HepG2 (cell line): Measurements from ENCODE around the gene PLEKHB2. TPM values are rescaled to one million over a fixed set of nuclear protein-coding genes. Genes with fewer than 3 reads are reported as not detected.
A peak's percentile ranks its signal among the peaks of the same experiment; 100 is the strongest.

Experiments
- ATF7 ChIP-seq, 2 experiments: fragments of 450-650 bp in 1 of 2; sonication (generic) in 1 of 2; formaldehyde crosslinking in 1 of 2; IDR thresholded peaks; 2 replicates each; pipeline versions ENCODE4 v1.4.0 to v1.6.1; 2016 to 2020; ENCODE audit warnings: antibody characterized with exemption in 1 of 2, mild to moderate bottlenecking in 1 of 2, missing genetic modification reagents in 1 of 2
- BORCS8-MEF2B ChIP-seq: sonication (generic); formaldehyde crosslinking; IDR thresholded peaks from 2 replicates; pipeline ENCODE4 v1.8.0; 2022; ENCODE audit warnings: mild to moderate bottlenecking, missing genetic modification reagents
- HDAC1 ChIP-seq: sonication (generic); formaldehyde crosslinking; IDR thresholded peaks from 2 replicates; pipeline ENCODE4 v1.5.1; 2020; ENCODE audit warnings: mild to moderate bottlenecking, missing genetic modification reagents
- KLF11 ChIP-seq: IDR thresholded peaks from 2 replicates; pipeline ENCODE4 v1.6.1; 2016; ENCODE audit warnings: missing compliant biosample characterization
- KLF13 ChIP-seq: sonication (generic); formaldehyde crosslinking; IDR thresholded peaks from 2 replicates; pipeline ENCODE4 v1.4.0; 2020; ENCODE audit warnings: mild to moderate bottlenecking, missing genetic modification reagents
- NCOA2 ChIP-seq: sonication (generic); formaldehyde crosslinking; IDR thresholded peaks from 2 replicates; pipeline ENCODE4 v1.8.0; 2022; ENCODE audit warnings: inconsistent platforms
- RBM39 ChIP-seq: fragments of 200-400 bp; formaldehyde crosslinking; IDR thresholded peaks from one replicate; pipeline ENCODE4 v1.6.1; 2018; ENCODE audit warnings: antibody characterized with exemption, mild to moderate bottlenecking, low read depth, low read length; ENCODE audit not compliant: poor library complexity, severe bottlenecking
- RXRA ChIP-seq: sonication (generic); formaldehyde crosslinking; IDR thresholded peaks from 2 replicates; pipeline ENCODE4 v1.5.1; 2020; ENCODE audit warnings: missing genetic modification reagents
- SIX1 ChIP-seq: sonication (generic); formaldehyde crosslinking; IDR thresholded peaks from 2 replicates; pipeline ENCODE4 v1.4.0; 2020; ENCODE audit warnings: missing genetic modification reagents, borderline replicate concordance
- TEAD2 ChIP-seq: sonication (generic); formaldehyde crosslinking; IDR thresholded peaks from 2 replicates; pipeline ENCODE4 v1.9.0; 2021; ENCODE audit warnings: missing genetic modification reagents
- YY1 ChIP-seq: IDR thresholded peaks from 2 replicates; pipeline ENCODE4 v1.6.1; 2011; ENCODE audit warnings: low read length, low read depth, moderate library complexity, mild to moderate bottlenecking; ENCODE audit not compliant: insufficient read depth, insufficient replicate concordance
- ZFP62 ChIP-seq: sonication (generic); formaldehyde crosslinking; IDR thresholded peaks from 2 replicates; pipeline ENCODE4 v1.4.0; 2020; ENCODE audit warnings: missing genetic modification reagents
- ZNF354B ChIP-seq: sonication (generic); formaldehyde crosslinking; IDR thresholded peaks from 2 replicates; pipeline ENCODE4 v1.8.0; 2022; ENCODE audit warnings: mild to moderate bottlenecking, missing genetic modification reagents
- ZNF782 ChIP-seq: sonication (generic); formaldehyde crosslinking; IDR thresholded peaks from 2 replicates; pipeline ENCODE4 v1.4.0; 2020; ENCODE audit warnings: missing genetic modification reagents, mild to moderate bottlenecking, borderline replicate concordance
- polyA plus RNA-seq, 8 experiments: library from polyadenylated mRNA; depleted of rRNA in 3 of 8; stranded (reverse) in 7 of 8; unstranded in 1 of 8; fragments of >200 nt; fragmentation: Illumina TruSeq in 4 of 8; extraction: Trizol in 4 of 8; gene quantifications; 2 replicates each; pipeline versions ENCODE4 v1.2.1 to v1.2.3, GENCODE V29; 2011 to 2016; ENCODE audit warnings: low read depth in 4 of 8, missing spikeins in 1 of 8, mixed read lengths in 1 of 8; ENCODE audit not compliant: insufficient read depth in 1 of 8
- total RNA-seq, 5 experiments: library from RNA; depleted of rRNA; stranded (reverse); fragments of >200 nt; fragmentation: Illumina TruSeq; extraction: Trizol; gene quantifications; 2 replicates each; pipeline ENCODE4 v1.2.3, GENCODE V29; 2016; ENCODE audit warnings: low read depth in 1 of 5
- TF ChIP-seq, protein P1 (sequence below): sonication (generic); formaldehyde crosslinking; IDR thresholded peaks from 2 replicates; pipeline ENCODE4 v1.4.0; 2020; ENCODE audit warnings: missing genetic modification reagents
- TF ChIP-seq, protein P2 (sequence below): sonication (generic); formaldehyde crosslinking; IDR thresholded peaks from 2 replicates; pipeline ENCODE4 v1.9.0; 2022; ENCODE audit warnings: low read depth, missing genetic modification reagents
- TF ChIP-seq, protein P3 (sequence below): sonication (generic); formaldehyde crosslinking; conservative IDR thresholded peaks from 2 replicates; pipeline ENCODE4 v1.5.0; 2020; ENCODE audit warnings: missing genetic modification reagents
- TF ChIP-seq, protein P4 (sequence below): sonication (generic); formaldehyde crosslinking; IDR thresholded peaks from 2 replicates; pipeline ENCODE4 v1.5.1; 2020; ENCODE audit warnings: missing genetic modification reagents, mild to moderate bottlenecking, borderline replicate concordance

PLEKHB2 gene
- total and polyA plus RNA-seq, 2 of the 13 experiments (the other 11 are each of a cell fraction or from before 2014, with no cell fraction given), result 73.0 to 78.9 TPM

DNA sequence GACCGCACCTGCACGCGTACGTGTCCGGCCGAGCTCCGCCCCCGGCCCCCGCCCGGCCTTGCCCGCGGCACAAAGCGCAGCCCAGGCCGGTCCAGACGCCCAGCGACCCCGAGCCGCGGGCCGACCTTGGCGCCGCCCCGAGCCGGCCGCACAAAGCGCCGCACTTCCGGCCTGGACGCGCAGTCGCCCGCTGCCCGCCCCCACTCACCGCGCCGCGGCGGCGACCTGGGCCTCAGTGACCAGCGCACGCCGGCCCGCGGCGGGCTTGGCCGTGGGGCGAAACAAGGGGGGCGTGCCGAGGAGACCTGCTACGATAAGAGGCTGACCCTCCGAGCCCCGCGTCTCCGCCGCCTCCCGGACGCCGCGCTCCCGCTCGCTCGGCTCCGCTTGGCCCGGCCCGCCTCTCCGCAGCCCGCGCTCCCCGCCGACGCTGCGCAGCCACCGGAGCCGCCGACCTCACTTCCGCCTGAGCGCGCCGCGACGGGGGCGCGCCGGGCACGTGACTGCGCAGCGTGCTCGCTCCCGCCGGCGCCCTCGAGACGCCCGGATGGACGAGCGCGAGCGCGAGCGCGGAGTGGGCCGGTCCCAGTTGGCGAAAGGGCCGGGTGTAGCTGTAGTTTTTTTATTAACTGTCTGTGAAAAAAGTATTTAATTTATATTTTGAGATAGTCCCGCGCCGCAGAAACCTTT is 12.0 kb upstream of the PLEKHB2 start, which contains the start of gene FAM168B (continued):
- TF ChIP-seq, protein P1, sequence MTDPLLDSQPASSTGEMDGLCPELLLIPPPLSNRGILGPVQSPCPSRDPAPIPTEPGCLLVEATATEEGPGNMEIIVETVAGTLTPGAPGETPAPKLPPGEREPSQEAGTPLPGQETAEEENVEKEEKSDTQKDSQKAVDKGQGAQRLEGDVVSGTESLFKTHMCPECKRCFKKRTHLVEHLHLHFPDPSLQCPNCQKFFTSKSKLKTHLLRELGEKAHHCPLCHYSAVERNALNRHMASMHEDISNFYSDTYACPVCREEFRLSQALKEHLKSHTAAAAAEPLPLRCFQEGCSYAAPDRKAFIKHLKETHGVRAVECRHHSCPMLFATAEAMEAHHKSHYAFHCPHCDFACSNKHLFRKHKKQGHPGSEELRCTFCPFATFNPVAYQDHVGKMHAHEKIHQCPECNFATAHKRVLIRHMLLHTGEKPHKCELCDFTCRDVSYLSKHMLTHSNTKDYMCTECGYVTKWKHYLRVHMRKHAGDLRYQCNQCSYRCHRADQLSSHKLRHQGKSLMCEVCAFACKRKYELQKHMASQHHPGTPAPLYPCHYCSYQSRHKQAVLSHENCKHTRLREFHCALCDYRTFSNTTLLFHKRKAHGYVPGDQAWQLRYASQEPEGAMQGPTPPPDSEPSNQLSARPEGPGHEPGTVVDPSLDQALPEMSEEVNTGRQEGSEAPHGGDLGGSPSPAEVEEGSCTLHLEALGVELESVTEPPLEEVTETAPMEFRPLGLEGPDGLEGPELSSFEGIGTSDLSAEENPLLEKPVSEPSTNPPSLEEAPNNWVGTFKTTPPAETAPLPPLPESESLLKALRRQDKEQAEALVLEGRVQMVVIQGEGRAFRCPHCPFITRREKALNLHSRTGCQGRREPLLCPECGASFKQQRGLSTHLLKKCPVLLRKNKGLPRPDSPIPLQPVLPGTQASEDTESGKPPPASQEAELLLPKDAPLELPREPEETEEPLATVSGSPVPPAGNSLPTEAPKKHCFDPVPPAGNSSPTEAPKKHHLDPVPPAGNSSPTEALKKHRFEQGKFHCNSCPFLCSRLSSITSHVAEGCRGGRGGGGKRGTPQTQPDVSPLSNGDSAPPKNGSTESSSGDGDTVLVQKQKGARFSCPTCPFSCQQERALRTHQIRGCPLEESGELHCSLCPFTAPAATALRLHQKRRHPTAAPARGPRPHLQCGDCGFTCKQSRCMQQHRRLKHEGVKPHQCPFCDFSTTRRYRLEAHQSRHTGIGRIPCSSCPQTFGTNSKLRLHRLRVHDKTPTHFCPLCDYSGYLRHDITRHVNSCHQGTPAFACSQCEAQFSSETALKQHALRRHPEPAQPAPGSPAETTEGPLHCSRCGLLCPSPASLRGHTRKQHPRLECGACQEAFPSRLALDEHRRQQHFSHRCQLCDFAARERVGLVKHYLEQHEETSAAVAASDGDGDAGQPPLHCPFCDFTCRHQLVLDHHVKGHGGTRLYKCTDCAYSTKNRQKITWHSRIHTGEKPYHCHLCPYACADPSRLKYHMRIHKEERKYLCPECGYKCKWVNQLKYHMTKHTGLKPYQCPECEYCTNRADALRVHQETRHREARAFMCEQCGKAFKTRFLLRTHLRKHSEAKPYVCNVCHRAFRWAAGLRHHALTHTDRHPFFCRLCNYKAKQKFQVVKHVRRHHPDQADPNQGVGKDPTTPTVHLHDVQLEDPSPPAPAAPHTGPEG, result peak; percentile 79
- TF ChIP-seq, protein P2, sequence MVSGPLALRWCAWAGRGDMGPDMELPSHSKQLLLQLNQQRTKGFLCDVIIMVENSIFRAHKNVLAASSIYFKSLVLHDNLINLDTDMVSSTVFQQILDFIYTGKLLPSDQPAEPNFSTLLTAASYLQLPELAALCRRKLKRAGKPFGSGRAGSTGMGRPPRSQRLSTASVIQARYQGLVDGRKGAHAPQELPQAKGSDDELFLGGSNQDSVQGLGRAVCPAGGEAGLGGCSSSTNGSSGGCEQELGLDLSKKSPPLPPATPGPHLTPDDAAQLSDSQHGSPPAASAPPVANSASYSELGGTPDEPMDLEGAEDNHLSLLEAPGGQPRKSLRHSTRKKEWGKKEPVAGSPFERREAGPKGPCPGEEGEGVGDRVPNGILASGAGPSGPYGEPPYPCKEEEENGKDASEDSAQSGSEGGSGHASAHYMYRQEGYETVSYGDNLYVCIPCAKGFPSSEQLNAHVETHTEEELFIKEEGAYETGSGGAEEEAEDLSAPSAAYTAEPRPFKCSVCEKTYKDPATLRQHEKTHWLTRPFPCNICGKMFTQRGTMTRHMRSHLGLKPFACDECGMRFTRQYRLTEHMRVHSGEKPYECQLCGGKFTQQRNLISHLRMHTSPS, result no peak
- TF ChIP-seq YY1, result peak; percentile 51
- TF ChIP-seq SIX1 (CRISPR knock-in tag), result no peak
- TF ChIP-seq ZNF354B (CRISPR knock-in tag), result no peak
- no peak for TF ChIP-seq HDAC1
- TF ChIP-seq, protein P3, sequence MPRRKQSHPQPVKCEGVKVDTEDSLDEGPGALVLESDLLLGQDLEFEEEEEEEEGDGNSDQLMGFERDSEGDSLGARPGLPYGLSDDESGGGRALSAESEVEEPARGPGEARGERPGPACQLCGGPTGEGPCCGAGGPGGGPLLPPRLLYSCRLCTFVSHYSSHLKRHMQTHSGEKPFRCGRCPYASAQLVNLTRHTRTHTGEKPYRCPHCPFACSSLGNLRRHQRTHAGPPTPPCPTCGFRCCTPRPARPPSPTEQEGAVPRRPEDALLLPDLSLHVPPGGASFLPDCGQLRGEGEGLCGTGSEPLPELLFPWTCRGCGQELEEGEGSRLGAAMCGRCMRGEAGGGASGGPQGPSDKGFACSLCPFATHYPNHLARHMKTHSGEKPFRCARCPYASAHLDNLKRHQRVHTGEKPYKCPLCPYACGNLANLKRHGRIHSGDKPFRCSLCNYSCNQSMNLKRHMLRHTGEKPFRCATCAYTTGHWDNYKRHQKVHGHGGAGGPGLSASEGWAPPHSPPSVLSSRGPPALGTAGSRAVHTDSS, result peak; percentile 48; the same call in 1 of the 2 replicates
- TF ChIP-seq ZNF782 (CRISPR knock-in tag), result peak; percentile 39; the same call in 1 of the 2 replicates
- no peak; the same call in 1 of the 2 replicates for TF ChIP-seq NCOA2 (CRISPR knock-in tag)
- no peak for TF ChIP-seq ZFP62 (CRISPR knock-in tag)
- TF ChIP-seq TEAD2, result no peak
- TF ChIP-seq, protein P4, sequence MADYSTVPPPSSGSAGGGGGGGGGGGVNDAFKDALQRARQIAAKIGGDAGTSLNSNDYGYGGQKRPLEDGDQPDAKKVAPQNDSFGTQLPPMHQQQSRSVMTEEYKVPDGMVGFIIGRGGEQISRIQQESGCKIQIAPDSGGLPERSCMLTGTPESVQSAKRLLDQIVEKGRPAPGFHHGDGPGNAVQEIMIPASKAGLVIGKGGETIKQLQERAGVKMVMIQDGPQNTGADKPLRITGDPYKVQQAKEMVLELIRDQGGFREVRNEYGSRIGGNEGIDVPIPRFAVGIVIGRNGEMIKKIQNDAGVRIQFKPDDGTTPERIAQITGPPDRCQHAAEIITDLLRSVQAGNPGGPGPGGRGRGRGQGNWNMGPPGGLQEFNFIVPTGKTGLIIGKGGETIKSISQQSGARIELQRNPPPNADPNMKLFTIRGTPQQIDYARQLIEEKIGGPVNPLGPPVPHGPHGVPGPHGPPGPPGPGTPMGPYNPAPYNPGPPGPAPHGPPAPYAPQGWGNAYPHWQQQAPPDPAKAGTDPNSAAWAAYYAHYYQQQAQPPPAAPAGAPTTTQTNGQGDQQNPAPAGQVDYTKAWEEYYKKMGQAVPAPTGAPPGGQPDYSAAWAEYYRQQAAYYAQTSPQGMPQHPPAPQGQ, result no peak
- no peak for TF ChIP-seq KLF13 (CRISPR knock-in tag)
- TF ChIP-seq ATF7 (IDR thresholded peaks at IDR 0.05), result no peak
- TF ChIP-seq ATF7 (CRISPR knock-in tag; IDR thresholded peaks at IDR 0.05), result no peak
- peak; percentile 92 for TF ChIP-seq BORCS8-MEF2B (CRISPR knock-in tag)
- no peak for TF ChIP-seq KLF11 (CRISPR knock-in tag)
- TF ChIP-seq RBM39, result peak; percentile 29
- TF ChIP-seq RXRA (CRISPR knock-in tag), result no peak; the same call in none of the 2 replicates
